MCF 10A (cell line): Measurements from ENCODE around the gene LRBA. TPM values are rescaled to one million over a fixed set of nuclear protein-coding genes. Genes with fewer than 3 reads are reported as not detected.

ENCODE experiments used
- BruUV-seq: library from RNA; stranded (reverse); fragments of 400-500 nt; replicated peaks from 2 replicates; lab custom pipeline; 2021; lab: Mats Ljungman, UMichigan
- CTCF ChIA-PET: fragments of 300-600 bp; sonication (Branson Sonifier 250); formaldehyde crosslinking; extraction: SDS; loops from one replicate; lab custom pipeline; 2021; ENCODE audit warnings: antibody characterized with exemption, inconsistent platforms; lab: Yijun Ruan, JAX
- POLR2A ChIA-PET: fragments of 300-600, 350-650 bp; sonication (Branson Sonifier 250); formaldehyde crosslinking; extraction: SDS; loops from one replicate; lab custom pipeline; 2020; ENCODE audit warnings: antibody characterized with exemption, inconsistent platforms; lab: Yijun Ruan, JAX
- DNase-seq: peaks from one replicate; pipeline ENCODE4 v3.0.0-alpha.2; 2018; ENCODE audit not compliant: unreplicated experiment
- H3K27ac Mint-ChIP-seq: one replicate; pipeline ENCODE4 v1.8.0; 2022; ENCODE audit warnings: mild to moderate bottlenecking, low read depth, mixed read lengths; ENCODE audit not compliant: unreplicated experiment
- H3K27me3 Mint-ChIP-seq: one replicate; pipeline ENCODE4 v1.8.0; 2022; ENCODE audit warnings: mixed read lengths; ENCODE audit not compliant: insufficient read depth, unreplicated experiment
- H3K36me3 Mint-ChIP-seq: one replicate; pipeline ENCODE4 v1.8.0; 2022; ENCODE audit warnings: mild to moderate bottlenecking, moderate library complexity, mixed read lengths; ENCODE audit not compliant: insufficient read depth, unreplicated experiment
- H3K4me1 Mint-ChIP-seq: one replicate; pipeline ENCODE4 v1.8.0; 2022; ENCODE audit warnings: mixed read lengths; ENCODE audit not compliant: insufficient read depth, unreplicated experiment
- H3K4me3 Mint-ChIP-seq: one replicate; pipeline ENCODE4 v1.8.0; 2022; ENCODE audit warnings: mild to moderate bottlenecking, moderate library complexity, mixed read lengths; ENCODE audit not compliant: unreplicated experiment
- H3K9me3 Mint-ChIP-seq: one replicate; pipeline ENCODE4 v1.8.0; 2022; ENCODE audit warnings: mixed read lengths; ENCODE audit not compliant: unreplicated experiment
- intact Hi-C: fragments of 100-400 bp; cut with micrococcal nuclease; formaldehyde crosslinking; loops from 2 replicates; pipeline ENCODE4 v1.14.1; 2022
- total RNA-seq: library from RNA; stranded (reverse); gene quantifications from 2 replicates; pipeline ENCODE4 v1.2.3, GENCODE V29; 2022
- TF ChIP-seq, protein P1 (sequence below): fragments of 200-600 bp; IDR thresholded peaks from one replicate; pipeline ENCODE4 v1.8.0; 2022; ENCODE audit warnings: antibody characterized with exemption, mild to moderate bottlenecking; ENCODE audit not compliant: unreplicated experiment

The LRBA gene
- total RNA-seq, 1 experiment from 2014 or later: 64.5 TPM

DNA sequence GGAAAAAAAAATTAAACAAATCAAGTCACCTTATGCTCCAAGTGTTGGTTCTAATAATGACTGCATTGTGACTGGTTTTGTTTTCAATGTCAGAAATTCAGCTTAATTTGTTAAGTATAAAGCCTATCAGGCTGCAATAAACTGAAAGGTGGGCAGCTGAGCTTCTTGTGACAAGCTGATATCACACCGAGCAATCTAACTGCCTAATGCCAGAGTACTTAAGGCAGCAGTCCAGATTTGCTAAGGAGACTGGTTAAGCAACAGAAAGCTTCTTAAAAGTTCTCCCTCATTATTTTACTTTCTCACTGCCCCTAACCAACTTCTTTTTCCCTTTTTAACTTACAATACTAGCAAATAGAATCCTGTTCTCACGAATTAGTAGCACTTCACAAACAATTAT, 232.2 kb downstream of the LRBA start:
- CTCF ChIA-PET: no interaction called here
- BruUV-seq: no TSS peak

DNA sequence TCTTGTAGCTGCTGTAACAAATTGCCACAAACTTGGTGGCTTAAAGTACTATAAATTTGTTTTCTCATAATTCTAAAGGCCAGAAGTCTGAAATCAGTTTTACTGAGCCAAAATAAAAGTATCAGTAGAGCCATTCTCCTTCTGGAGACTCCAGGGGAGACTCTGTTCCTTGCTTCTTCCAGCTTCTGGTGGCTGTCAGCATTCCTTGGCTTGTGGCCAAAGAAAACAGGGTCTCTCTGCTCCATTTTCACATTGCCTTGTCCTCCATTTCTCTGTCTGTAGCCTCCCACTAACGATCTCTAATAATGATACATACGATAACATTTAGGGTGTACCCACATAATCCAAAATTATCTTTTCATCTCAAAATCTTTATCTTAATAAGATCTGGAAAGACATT, 232.8 kb downstream of the LRBA start:
- TF ChIP-seq, protein P1, sequence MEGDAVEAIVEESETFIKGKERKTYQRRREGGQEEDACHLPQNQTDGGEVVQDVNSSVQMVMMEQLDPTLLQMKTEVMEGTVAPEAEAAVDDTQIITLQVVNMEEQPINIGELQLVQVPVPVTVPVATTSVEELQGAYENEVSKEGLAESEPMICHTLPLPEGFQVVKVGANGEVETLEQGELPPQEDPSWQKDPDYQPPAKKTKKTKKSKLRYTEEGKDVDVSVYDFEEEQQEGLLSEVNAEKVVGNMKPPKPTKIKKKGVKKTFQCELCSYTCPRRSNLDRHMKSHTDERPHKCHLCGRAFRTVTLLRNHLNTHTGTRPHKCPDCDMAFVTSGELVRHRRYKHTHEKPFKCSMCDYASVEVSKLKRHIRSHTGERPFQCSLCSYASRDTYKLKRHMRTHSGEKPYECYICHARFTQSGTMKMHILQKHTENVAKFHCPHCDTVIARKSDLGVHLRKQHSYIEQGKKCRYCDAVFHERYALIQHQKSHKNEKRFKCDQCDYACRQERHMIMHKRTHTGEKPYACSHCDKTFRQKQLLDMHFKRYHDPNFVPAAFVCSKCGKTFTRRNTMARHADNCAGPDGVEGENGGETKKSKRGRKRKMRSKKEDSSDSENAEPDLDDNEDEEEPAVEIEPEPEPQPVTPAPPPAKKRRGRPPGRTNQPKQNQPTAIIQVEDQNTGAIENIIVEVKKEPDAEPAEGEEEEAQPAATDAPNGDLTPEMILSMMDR: no peak
- H3K27ac Mint-ChIP-seq: no peak overlapping the region
- CTCF ChIA-PET: no interaction called here
- H3K4me3 Mint-ChIP-seq: no peak overlapping the region
- no peaks in the 10 kb centered on the region for H3K4me1 Mint-ChIP-seq
- peaks cover 9% of the 10 kb centered on the region for H3K36me3 Mint-ChIP-seq
- no peaks in the 10 kb centered on the region for H3K9me3 Mint-ChIP-seq
- POLR2A ChIA-PET: no interaction called here
- peak; percentile 52 for DNase-seq
- intact Hi-C loops: no loop called here
- H3K27me3 Mint-ChIP-seq: no peaks in the 10 kb centered on the region
- no TSS peak for BruUV-seq

More for the DNA sequence above, 232.2 kb downstream of the LRBA start:
- Mint-ChIP-seq H3K4me3 (no peak overlapping the region), H3K27me3 (no peaks in the 10 kb centered on the region), H3K4me1 (no peaks in the 10 kb centered on the region), H3K27ac (no peak overlapping the region), H3K9me3 (no peaks in the 10 kb centered on the region), H3K36me3 (peaks cover 9% of the 10 kb centered on the region)
- POLR2A ChIA-PET: interaction anchor here (1.8 kb wide), 1 partner anchor 13 kb away, joined by 7 read pairs; no protein-coding TSS in a partner anchor
- no peak for DNase-seq
- intact Hi-C loops: no loop called here
- TF ChIP-seq, protein P1: no peak

DNA sequence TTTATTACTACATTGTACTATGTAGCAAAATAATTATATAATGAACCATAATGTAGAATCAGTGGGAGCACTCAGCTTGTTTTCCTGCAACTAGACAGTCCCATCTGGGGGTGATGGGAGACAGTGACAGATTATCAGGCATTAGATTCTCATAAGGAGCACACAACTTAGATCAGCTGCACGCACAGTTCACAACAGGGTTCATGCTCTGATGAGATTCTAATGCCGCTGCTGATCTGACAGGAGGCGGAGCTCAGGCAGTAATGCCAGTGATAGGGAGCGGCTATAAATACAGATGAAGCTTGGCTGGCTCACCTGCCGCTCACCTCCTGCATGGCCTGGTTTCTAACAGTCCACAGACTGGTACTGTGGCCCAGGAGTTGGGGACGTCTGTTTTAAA, 233.9 kb downstream of the LRBA start:
- Mint-ChIP-seq H3K4me3 (no peak overlapping the region), H3K4me1 (no peaks in the 10 kb centered on the region), H3K9me3 (no peaks in the 10 kb centered on the region), H3K27ac (no peak overlapping the region), H3K36me3 (peaks cover 9% of the 10 kb centered on the region), H3K27me3 (no peaks in the 10 kb centered on the region)
- intact Hi-C loops: no loop called here
- CTCF ChIA-PET: interaction anchor here (0.5 kb wide), 1 partner anchor 23 kb away, joined by 3 read pairs; no protein-coding TSS in a partner anchor
- TF ChIP-seq, protein P1: no peak
- POLR2A ChIA-PET: interaction anchor here (0.6 kb wide), 1 partner anchor 288 kb away, joined by 3 read pairs; no protein-coding TSS in a partner anchor
- DNase-seq: no peak
- no TSS peak for BruUV-seq

DNA sequence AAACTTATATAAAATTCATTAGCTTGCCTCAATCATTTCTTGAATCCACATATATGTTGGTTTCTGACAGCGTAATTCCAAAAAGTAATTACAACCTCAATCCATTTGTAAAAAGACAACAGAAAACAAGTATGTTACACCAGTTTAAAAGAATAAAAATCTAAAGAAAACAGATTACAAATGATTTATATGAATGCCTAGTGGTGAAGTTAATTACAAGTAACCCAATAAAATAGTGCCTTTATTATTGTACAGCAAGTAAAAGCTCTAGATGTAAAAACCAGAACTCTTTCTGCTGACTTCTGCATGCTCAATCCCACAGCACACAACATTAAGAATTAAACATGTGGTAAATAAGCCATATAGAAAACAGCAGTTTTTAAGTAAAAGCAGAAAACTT, 235.4 kb downstream of the LRBA start:
- Mint-ChIP-seq H3K27ac (no peak overlapping the region), H3K27me3 (no peaks in the 10 kb centered on the region), H3K36me3 (peaks cover 22% of the 10 kb centered on the region), H3K9me3 (no peaks in the 10 kb centered on the region), H3K4me1 (no peaks in the 10 kb centered on the region), H3K4me3 (no peak overlapping the region)
- POLR2A ChIA-PET: no interaction called here
- no TSS peak for BruUV-seq
- intact Hi-C loops: no loop called here
- TF ChIP-seq, protein P1: no peak
- DNase-seq: no peak
- CTCF ChIA-PET: no interaction called here
